Activated T-cell treated with anti-CD3 and anti-CD28 coated beads, Interleukin-2, amount 50 U/mL, for 1 hour (primary cell): ENCODE data around the gene GPRC6A.

Experiments used
- DNase-seq: peaks from one replicate; pipeline ENCODE4 v3.0.0-alpha.2; 2020

Gene GPRC6A

GRCh38 chr6:116783852-116784251, 45.0 kb downstream of the GPRC6A start:
- no peak for DNase-seq

DNA sequence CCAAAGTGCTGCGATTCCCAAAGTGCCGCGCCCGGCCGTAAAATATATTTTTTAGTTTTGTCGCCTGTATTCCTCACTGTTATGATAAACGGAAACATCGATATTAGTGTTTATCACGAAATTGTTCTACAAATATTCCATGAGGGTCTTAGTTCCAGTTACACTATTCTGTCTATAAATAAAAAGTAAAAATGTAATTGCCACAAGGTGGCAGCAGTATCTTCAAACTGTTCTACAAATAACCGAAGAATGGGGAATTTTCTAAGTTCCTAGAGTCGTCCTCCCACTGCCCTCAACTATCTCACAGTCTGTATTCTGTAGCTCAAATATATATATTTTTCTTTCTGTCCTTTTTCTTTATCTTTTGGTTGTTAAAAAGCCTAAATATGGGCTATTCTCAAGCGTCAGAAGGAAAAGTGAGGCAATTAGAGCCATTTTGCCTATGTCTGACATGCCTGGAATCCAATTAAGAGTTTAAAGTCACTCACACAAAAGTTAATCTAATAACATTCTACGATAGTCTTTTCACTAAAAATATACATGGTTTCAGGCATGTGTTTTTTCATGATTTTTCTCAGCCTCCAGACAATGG, 49.2 kb downstream of the GPRC6A start:
- no peak for DNase-seq

GRCh38 chr6:116773886-116774285, 55.0 kb downstream of the GPRC6A start:
- DNase-seq = no peak

GRCh38 chr6:116772450-116772849, 56.4 kb downstream of the GPRC6A start:
- no peak for DNase-seq

DNA sequence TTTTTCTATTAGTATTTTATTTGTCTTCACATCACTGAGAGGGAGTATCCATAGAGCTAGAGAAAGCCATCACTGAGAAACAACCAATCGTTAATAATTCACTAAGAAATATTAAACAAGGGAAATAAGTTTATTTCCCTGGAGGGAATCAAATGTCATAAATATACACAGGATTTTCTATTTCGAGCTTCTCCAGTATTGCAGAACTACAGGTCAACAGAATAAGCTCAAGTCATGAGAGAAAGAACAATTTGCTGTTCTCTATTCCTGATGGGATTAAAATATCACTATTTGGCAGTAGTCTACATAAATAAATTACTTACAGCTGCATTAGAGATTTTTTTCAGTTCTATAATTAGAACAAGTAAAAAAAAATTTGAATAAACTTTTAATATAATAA, 61.2 kb downstream of the GPRC6A start:
- DNase-seq = no peak

GRCh38 chr6:116766506-116767176, 62.2 kb downstream of the GPRC6A start:
- DNase-seq = no peak

DNA sequence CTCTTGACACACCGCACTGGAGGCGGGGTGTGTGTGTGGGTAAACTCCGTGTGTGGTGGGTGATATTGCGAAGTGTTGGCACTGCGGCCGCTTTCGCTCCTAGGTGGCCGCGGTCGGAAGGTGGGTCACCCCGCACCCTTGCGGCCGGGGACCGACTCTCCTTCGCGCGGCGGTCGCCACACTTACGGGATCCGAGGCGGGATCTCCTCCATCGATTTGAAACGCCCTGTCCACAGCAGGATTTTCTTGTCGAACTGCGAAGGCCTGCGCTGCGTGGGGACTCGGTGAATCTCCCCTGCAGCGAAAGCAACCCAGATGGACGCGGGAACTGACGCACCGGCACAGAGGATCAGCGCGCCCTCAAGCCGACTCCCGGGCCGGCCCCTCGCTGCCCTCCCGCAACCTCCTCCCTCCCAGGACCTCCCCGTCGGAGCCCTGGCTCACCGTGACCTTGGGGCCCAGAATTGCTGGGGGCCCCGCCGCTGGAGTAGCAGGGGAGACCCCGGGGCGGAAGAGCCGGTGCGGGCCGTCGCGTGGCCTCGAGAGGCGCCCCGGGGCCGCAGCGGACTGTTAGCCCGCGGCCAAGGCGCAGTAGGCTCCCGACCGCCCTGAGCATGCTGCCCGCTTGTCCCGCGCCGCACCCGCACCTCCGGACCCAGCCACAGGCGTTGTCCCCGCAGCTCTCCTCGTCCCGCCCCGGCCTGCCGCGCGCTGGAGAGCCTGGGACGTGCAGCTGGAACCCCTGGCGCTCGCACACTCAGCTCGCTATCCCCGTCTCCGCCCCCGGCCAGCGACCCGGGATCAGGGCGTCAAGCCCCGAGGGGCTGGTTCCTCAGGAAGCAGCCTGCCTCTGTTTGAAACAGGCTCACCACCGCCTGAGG, 63.7 kb downstream of the GPRC6A start, which contains the start of gene FAM162B:
Gene FAM162B, minus strand, starts transcription at position 759 of the 881 bp plus-strand sequence. Its CDS starts 143 bp downstream, at position 616.
- DNase-seq = no peak

- no peak for DNase-seq
Measured at GRCh38 chr6:116764629-116764960, 64.3 kb downstream of the GPRC6A start.

- DNase-seq = no peak
Measured at GRCh38 chr6:116763906-116764628, 64.8 kb downstream of the GPRC6A start.

- DNase-seq = no peak
Measured at GRCh38 chr6:116763048-116763447, 65.8 kb downstream of the GPRC6A start.

GRCh38 chr6:116762235-116762634, 66.6 kb downstream of the GPRC6A start:
- DNase-seq = no peak

- DNase-seq = no peak
Measured at GRCh38 chr6:116761779-116762178, 67.1 kb downstream of the GPRC6A start.

GRCh38 chr6:116745176-116745575, 83.7 kb downstream of the GPRC6A start:
- DNase-seq = no peak
